MM.1S (cell line): ENCODE data around the gene PGD.

ENCODE experiments used
- DNase-seq: peaks from one replicate; pipeline ENCODE4 v3.0.0-alpha.2; 2015
- H2AFZ ChIP-seq: fragments of 300-600 bp; sonication (generic); 2 replicates; pipeline ENCODE4 v1.6.0; 2016; ENCODE audit warnings: antibody characterized with exemption, low read length
- H3F3A ChIP-seq: fragments of 300-600 bp; sonication (generic); 2 replicates; pipeline ENCODE4 v1.6.1; 2016; ENCODE audit warnings: mild to moderate bottlenecking, antibody characterized with exemption, low read length, moderate library complexity, mixed read lengths; ENCODE audit not compliant: insufficient read depth
- H3K27ac ChIP-seq: fragments of 300-600 bp; sonication (generic); 2 replicates; pipeline ENCODE4 v1.5.1; 2016; ENCODE audit warnings: mild to moderate bottlenecking, low read length
- H3K27me3 ChIP-seq: fragments of 300-600 bp; sonication (generic); replicated peaks from 2 replicates; pipeline ENCODE4 v1.6.0; 2016; ENCODE audit warnings: low read length; ENCODE audit not compliant: insufficient read depth
- H3K36me3 ChIP-seq: fragments of 300-600 bp; sonication (generic); replicated peaks from 2 replicates; pipeline ENCODE4 v1.6.1; 2016; ENCODE audit warnings: mild to moderate bottlenecking, low read length, mixed read lengths; ENCODE audit not compliant: insufficient read depth
- H3K4me1 ChIP-seq: fragments of 300-600 bp; sonication (generic); 2 replicates; pipeline ENCODE4 v1.6.1; 2016; ENCODE audit warnings: low read length, mixed read lengths
- H3K4me2 ChIP-seq: fragments of 300-600 bp; sonication (generic); 2 replicates; pipeline ENCODE4 v1.6.0; 2016; ENCODE audit warnings: low read depth, low read length
- H3K4me3 ChIP-seq: fragments of 300-600 bp; sonication (generic); 2 replicates; pipeline ENCODE4 v1.5.1; 2016; ENCODE audit warnings: low read length, mixed read lengths
- H3K79me2 ChIP-seq: fragments of 300-600 bp; sonication (generic); 2 replicates; pipeline ENCODE4 v1.6.1; 2016; ENCODE audit warnings: mixed run types, low read length, mixed read lengths
- H3K9ac ChIP-seq: fragments of 300-600 bp; sonication (generic); 2 replicates; pipeline ENCODE4 v1.6.1; 2016; ENCODE audit warnings: low read length, mixed read lengths
- H3K9me2 ChIP-seq: fragments of 300-600 bp; sonication (generic); replicated peaks from 2 replicates; pipeline ENCODE4 v1.6.1; 2016; ENCODE audit warnings: mild to moderate bottlenecking, low read length, mixed read lengths; ENCODE audit not compliant: insufficient read depth
- H3K9me3 ChIP-seq: fragments of 300-600 bp; sonication (generic); replicated peaks from 2 replicates; pipeline ENCODE4 v1.6.1; 2016; ENCODE audit warnings: mild to moderate bottlenecking, low read length, mixed read lengths; ENCODE audit not compliant: insufficient read depth
- H4K20me1 ChIP-seq: fragments of 300-600 bp; sonication (generic); 2 replicates; pipeline ENCODE4 v1.6.1; 2016; ENCODE audit warnings: mild to moderate bottlenecking, low read length, moderate library complexity, mixed read lengths; ENCODE audit not compliant: insufficient read depth
- CTCF ChIP-seq: fragments of 300-600 bp; sonication (generic); IDR thresholded peaks from 2 replicates; pipeline ENCODE4 v1.5.1; 2016; ENCODE audit warnings: antibody characterized with exemption, low read length, mixed read lengths
- EZH2 ChIP-seq: fragments of 300-600 bp; sonication (generic); optimal IDR thresholded peaks from 2 replicates; pipeline ENCODE3; 2017; ENCODE audit warnings: low read depth, mild to moderate bottlenecking, antibody characterized with exemption, low read length, mixed read lengths
- EZH2phosphoT487 ChIP-seq: fragments of 300-600 bp; sonication (generic); IDR thresholded peaks from 2 replicates; pipeline ENCODE4 v1.6.1; 2018; ENCODE audit warnings: antibody characterized with exemption, low read length

PGD gene

GRCh38 chr1:10386761-10387676, 11.8 kb upstream of the PGD start:
- DNase-seq, result no peak
- Histone ChIP-seq H3K27ac (no peak overlapping the region), H3K9me2 (no peaks in the 10 kb centered on the region), H4K20me1 (no peaks in the 10 kb centered on the region), H3K79me2 (no peaks in the 10 kb centered on the region), H3K9ac (no peak overlapping the region), H3F3A (no peaks in the 10 kb centered on the region), H3K4me1 (no peaks in the 10 kb centered on the region), H3K27me3 (no peaks in the 10 kb centered on the region), H3K4me2 (no peak overlapping the region), H2AFZ (no peak overlapping the region), H3K36me3 (no peaks in the 10 kb centered on the region), H3K4me3 (no peak overlapping the region), H3K9me3 (no peaks in the 10 kb centered on the region)
- TF ChIP-seq EZH2 (no peak), EZH2phosphoT487 (no peak)

- H3K27me3 ChIP-seq, result no peaks in the 10 kb centered on the region
- no peaks in the 10 kb centered on the region for H3K36me3 ChIP-seq
- H3K4me2 ChIP-seq, result no peak overlapping the region
- no peaks in the 10 kb centered on the region for H4K20me1 ChIP-seq
- no peak overlapping the region for H3K9ac ChIP-seq
- H2AFZ ChIP-seq, result no peak overlapping the region
- DNase-seq, result peak; percentile 11
- no peaks in the 10 kb centered on the region for H3K4me1 ChIP-seq
- H3K9me3 ChIP-seq, result no peaks in the 10 kb centered on the region
- no peak for TF ChIP-seq CTCF
- TF ChIP-seq EZH2phosphoT487, result no peak
- TF ChIP-seq EZH2, result no peak
- no peaks in the 10 kb centered on the region for H3F3A ChIP-seq
- H3K79me2 ChIP-seq, result no peaks in the 10 kb centered on the region
- H3K4me3 ChIP-seq, result no peak overlapping the region
- H3K9me2 ChIP-seq, result no peaks in the 10 kb centered on the region
- peak overlapping the region; percentile 5; the same call in 1 of the 2 replicates for H3K27ac ChIP-seq
Observed at GRCh38 chr1:10387677-10388386, 11.0 kb upstream of the PGD start.

GRCh38 chr1:10388387-10388715, 10.5 kb upstream of the PGD start:
- Histone ChIP-seq H3K79me2 (no peaks in the 10 kb centered on the region), H2AFZ (no peak overlapping the region), H3K4me3 (no peak overlapping the region), H3K4me2 (no peak overlapping the region), H3F3A (no peaks in the 10 kb centered on the region), H3K9me3 (no peaks in the 10 kb centered on the region), H3K4me1 (no peaks in the 10 kb centered on the region), H3K36me3 (no peaks in the 10 kb centered on the region), H3K9me2 (no peaks in the 10 kb centered on the region), H3K27ac (no peak overlapping the region), H3K9ac (no peak overlapping the region), H4K20me1 (no peaks in the 10 kb centered on the region), H3K27me3 (no peaks in the 10 kb centered on the region)
- no peak for DNase-seq
- TF ChIP-seq EZH2phosphoT487 (no peak), CTCF (no peak), EZH2 (no peak)
